ENCODE results near the gene PRADC1.

GRCh38 chr2:73208258-73208657 is 24.8 kb downstream of the PRADC1 start:
- TF ChIP-seq CTCF (IDR thresholded peaks at IDR 0.05) (no peak), ZNF232 (CRISPR knock-in tag; IDR thresholded peaks at IDR 0.05) (no peak), USF2 (CRISPR knock-in tag; IDR thresholded peaks at IDR 0.05) (no peak), NFYB (CRISPR knock-in tag; conservative IDR thresholded peaks at IDR 0.05; ENCODE audit: low read depth) (no peak), FOXP1 (CRISPR knock-in tag; IDR thresholded peaks at IDR 0.05; ENCODE audit: borderline replicate concordance) (no peak), E2F4 (CRISPR knock-in tag; IDR thresholded peaks at IDR 0.05; ENCODE audit: borderline replicate concordance, low read depth) (no peak), FOXK1 (CRISPR knock-in tag; IDR thresholded peaks at IDR 0.05) (no peak), CREB1 (CRISPR knock-in tag; IDR thresholded peaks at IDR 0.05) (no peak), IRF2 (CRISPR knock-in tag; IDR thresholded peaks at IDR 0.05; ENCODE audit: borderline replicate concordance, low read depth) (no peak), ESRRA (CRISPR knock-in tag; IDR thresholded peaks at IDR 0.05; ENCODE audit: borderline replicate concordance) (no peak)
- TF ChIP-seq, protein P1, sequence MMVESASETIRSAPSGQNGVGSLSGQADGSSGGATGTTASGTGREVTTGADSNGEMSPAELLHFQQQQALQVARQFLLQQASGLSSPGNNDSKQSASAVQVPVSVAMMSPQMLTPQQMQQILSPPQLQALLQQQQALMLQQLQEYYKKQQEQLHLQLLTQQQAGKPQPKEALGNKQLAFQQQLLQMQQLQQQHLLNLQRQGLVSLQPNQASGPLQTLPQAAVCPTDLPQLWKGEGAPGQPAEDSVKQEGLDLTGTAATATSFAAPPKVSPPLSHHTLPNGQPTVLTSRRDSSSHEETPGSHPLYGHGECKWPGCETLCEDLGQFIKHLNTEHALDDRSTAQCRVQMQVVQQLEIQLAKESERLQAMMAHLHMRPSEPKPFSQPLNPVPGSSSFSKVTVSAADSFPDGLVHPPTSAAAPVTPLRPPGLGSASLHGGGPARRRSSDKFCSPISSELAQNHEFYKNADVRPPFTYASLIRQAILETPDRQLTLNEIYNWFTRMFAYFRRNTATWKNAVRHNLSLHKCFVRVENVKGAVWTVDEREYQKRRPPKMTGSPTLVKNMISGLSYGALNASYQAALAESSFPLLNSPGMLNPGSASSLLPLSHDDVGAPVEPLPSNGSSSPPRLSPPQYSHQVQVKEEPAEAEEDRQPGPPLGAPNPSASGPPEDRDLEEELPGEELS (CRISPR knock-in tag; IDR thresholded peaks at IDR 0.05) = no peak
- TF ChIP-seq, protein P2, sequence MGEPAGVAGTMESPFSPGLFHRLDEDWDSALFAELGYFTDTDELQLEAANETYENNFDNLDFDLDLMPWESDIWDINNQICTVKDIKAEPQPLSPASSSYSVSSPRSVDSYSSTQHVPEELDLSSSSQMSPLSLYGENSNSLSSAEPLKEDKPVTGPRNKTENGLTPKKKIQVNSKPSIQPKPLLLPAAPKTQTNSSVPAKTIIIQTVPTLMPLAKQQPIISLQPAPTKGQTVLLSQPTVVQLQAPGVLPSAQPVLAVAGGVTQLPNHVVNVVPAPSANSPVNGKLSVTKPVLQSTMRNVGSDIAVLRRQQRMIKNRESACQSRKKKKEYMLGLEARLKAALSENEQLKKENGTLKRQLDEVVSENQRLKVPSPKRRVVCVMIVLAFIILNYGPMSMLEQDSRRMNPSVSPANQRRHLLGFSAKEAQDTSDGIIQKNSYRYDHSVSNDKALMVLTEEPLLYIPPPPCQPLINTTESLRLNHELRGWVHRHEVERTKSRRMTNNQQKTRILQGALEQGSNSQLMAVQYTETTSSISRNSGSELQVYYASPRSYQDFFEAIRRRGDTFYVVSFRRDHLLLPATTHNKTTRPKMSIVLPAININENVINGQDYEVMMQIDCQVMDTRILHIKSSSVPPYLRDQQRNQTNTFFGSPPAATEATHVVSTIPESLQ (CRISPR knock-in tag; IDR thresholded peaks at IDR 0.05) = no peak
- TF ChIP-seq, protein P3, sequence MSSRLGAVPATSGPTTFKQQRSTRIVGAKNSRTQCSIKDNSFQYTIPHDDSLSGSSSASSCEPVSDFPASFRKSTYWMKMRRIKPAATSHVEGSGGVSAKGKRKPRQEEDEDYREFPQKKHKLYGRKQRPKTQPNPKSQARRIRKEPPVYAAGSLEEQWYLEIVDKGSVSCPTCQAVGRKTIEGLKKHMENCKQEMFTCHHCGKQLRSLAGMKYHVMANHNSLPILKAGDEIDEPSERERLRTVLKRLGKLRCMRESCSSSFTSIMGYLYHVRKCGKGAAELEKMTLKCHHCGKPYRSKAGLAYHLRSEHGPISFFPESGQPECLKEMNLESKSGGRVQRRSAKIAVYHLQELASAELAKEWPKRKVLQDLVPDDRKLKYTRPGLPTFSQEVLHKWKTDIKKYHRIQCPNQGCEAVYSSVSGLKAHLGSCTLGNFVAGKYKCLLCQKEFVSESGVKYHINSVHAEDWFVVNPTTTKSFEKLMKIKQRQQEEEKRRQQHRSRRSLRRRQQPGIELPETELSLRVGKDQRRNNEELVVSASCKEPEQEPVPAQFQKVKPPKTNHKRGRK (CRISPR knock-in tag; IDR thresholded peaks at IDR 0.05; ENCODE audit: borderline replicate concordance) = no peak

All from WTC11 (cell line).